HepG2 (cell line): ENCODE measurements around the gene DUSP9. TPM values are rescaled to one million over a fixed set of nuclear protein-coding genes. Genes with fewer than 3 reads are reported as not detected.

Source experiments
- FOXA1 ChIP-seq, 2 experiments: fragments of 450-650 bp in 1 of 2; sonication (generic) in 1 of 2; formaldehyde crosslinking in 1 of 2; IDR thresholded peaks; 2 replicates each; pipeline versions ENCODE4 v1.4.0 to v1.6.1; 2016 to 2020; ENCODE audit warnings: missing genetic modification reagents in 1 of 2
- FOXO1 ChIP-seq: sonication (generic); formaldehyde crosslinking; IDR thresholded peaks from 2 replicates; pipeline ENCODE4 v1.4.0; 2020; ENCODE audit warnings: missing genetic modification reagents
- HNF4G ChIP-seq, 2 experiments: sonication (generic) in 1 of 2; formaldehyde crosslinking in 1 of 2; IDR thresholded peaks; 2 replicates each; pipeline versions ENCODE4 v1.4.0 to v1.6.1; 2011 to 2020; ENCODE audit warnings: borderline replicate concordance in 2 of 2, low read depth in 2 of 2, mild to moderate bottlenecking in 2 of 2, low read length in 1 of 2, missing genetic modification reagents in 1 of 2, moderate library complexity in 1 of 2
- ISL2 ChIP-seq: sonication (generic); formaldehyde crosslinking; IDR thresholded peaks from 2 replicates; pipeline ENCODE4 v1.5.0; 2020; ENCODE audit warnings: missing genetic modification reagents
- LCORL ChIP-seq, 2 experiments: fragments of 450-650 bp in 1 of 2; sonication (generic) in 1 of 2; formaldehyde crosslinking in 1 of 2; IDR thresholded peaks; 2 replicates each; pipeline versions ENCODE4 v1.5.0 to v1.6.1; 2017 to 2020; ENCODE audit warnings: antibody characterized with exemption in 1 of 2, missing genetic modification reagents in 1 of 2
- MAFG ChIP-seq: sonication (generic); formaldehyde crosslinking; IDR thresholded peaks from 2 replicates; pipeline ENCODE4 v1.5.1; 2020; ENCODE audit warnings: mild to moderate bottlenecking, missing genetic modification reagents
- MEIS2 ChIP-seq: sonication (generic); formaldehyde crosslinking; IDR thresholded peaks from 2 replicates; pipeline ENCODE4 v1.9.0; 2021; ENCODE audit warnings: mild to moderate bottlenecking, missing genetic modification reagents
- MIER3 ChIP-seq: IDR thresholded peaks from 2 replicates; pipeline ENCODE4 v1.6.1; 2016; ENCODE audit warnings: missing compliant biosample characterization, borderline replicate concordance
- PHF21A ChIP-seq: sonication (generic); formaldehyde crosslinking; IDR thresholded peaks from 2 replicates; pipeline ENCODE4 v1.5.0; 2020; ENCODE audit warnings: mild to moderate bottlenecking, missing genetic modification reagents
- RCOR2 ChIP-seq: IDR thresholded peaks from 2 replicates; pipeline ENCODE4 v1.6.1; 2016; ENCODE audit warnings: missing biosample characterization, missing genetic modification reagents
- RELA ChIP-seq: sonication (generic); formaldehyde crosslinking; IDR thresholded peaks from 2 replicates; pipeline ENCODE4 v1.4.0; 2020; ENCODE audit warnings: missing genetic modification reagents
- REPIN1 ChIP-seq: sonication (generic); formaldehyde crosslinking; IDR thresholded peaks from 2 replicates; pipeline ENCODE4 v1.8.0; 2022; ENCODE audit warnings: missing genetic modification reagents, low read depth, mild to moderate bottlenecking, borderline replicate concordance
- RNF219 ChIP-seq: sonication (generic); formaldehyde crosslinking; IDR thresholded peaks from 2 replicates; pipeline ENCODE4 v1.5.0; 2020; ENCODE audit warnings: mild to moderate bottlenecking, missing genetic modification reagents
- SNAPC5 ChIP-seq: sonication (generic); formaldehyde crosslinking; IDR thresholded peaks from 2 replicates; pipeline ENCODE4 v1.8.1; 2023; ENCODE audit warnings: mild to moderate bottlenecking, missing genetic modification reagents, borderline replicate concordance
- ZFP37 ChIP-seq: sonication (generic); formaldehyde crosslinking; IDR thresholded peaks from 2 replicates; pipeline ENCODE4 v1.4.0; 2020; ENCODE audit warnings: missing genetic modification reagents, borderline replicate concordance
- ZNF18 ChIP-seq: sonication (generic); formaldehyde crosslinking; IDR thresholded peaks from 2 replicates; pipeline ENCODE4 v1.8.0; 2022; ENCODE audit warnings: mild to moderate bottlenecking, missing genetic modification reagents; ENCODE audit not compliant: insufficient replicate concordance
- ZNF280D ChIP-seq: sonication (generic); formaldehyde crosslinking; IDR thresholded peaks from 2 replicates; pipeline ENCODE4 v1.5.1; 2020; ENCODE audit warnings: mild to moderate bottlenecking, missing genetic modification reagents
- ZNF333 ChIP-seq: sonication (generic); formaldehyde crosslinking; IDR thresholded peaks from 2 replicates; pipeline ENCODE4 v1.4.0; 2020; ENCODE audit warnings: mild to moderate bottlenecking, missing genetic modification reagents, borderline replicate concordance
- ZSCAN22 ChIP-seq: sonication (generic); formaldehyde crosslinking; IDR thresholded peaks from 2 replicates; pipeline ENCODE4 v1.4.0; 2020; ENCODE audit warnings: mild to moderate bottlenecking, missing genetic modification reagents
- polyA plus RNA-seq, 8 experiments: library from polyadenylated mRNA; depleted of rRNA in 3 of 8; stranded (reverse) in 7 of 8; unstranded in 1 of 8; fragments of >200 nt; fragmentation: Illumina TruSeq in 4 of 8; extraction: Trizol in 4 of 8; gene quantifications; 2 replicates each; pipeline versions ENCODE4 v1.2.1 to v1.2.3, GENCODE V29; 2011 to 2016; ENCODE audit warnings: low read depth in 4 of 8, missing spikeins in 1 of 8, mixed read lengths in 1 of 8; ENCODE audit not compliant: insufficient read depth in 1 of 8
- total RNA-seq, 5 experiments: library from RNA; depleted of rRNA; stranded (reverse); fragments of >200 nt; fragmentation: Illumina TruSeq; extraction: Trizol; gene quantifications; 2 replicates each; pipeline ENCODE4 v1.2.3, GENCODE V29; 2016; ENCODE audit warnings: low read depth in 1 of 5

DUSP9 gene
- total and polyA plus RNA-seq, 2 of the 13 experiments (the other 11 are each of a cell fraction or from before 2014, with no cell fraction given): 235 to 435 TPM

- TF ChIP-seq SNAPC5 (CRISPR knock-in tag): 0 out of 2 replicates have a peak, but pooled peaks have one; percentile 28
- no peak for TF ChIP-seq MAFG (CRISPR knock-in tag)
- peak; percentile 72 for TF ChIP-seq PHF21A (CRISPR knock-in tag)
- TF ChIP-seq RNF219 (CRISPR knock-in tag): 0 out of 2 replicates have a peak, but pooled peaks have one; percentile 65
- TF ChIP-seq LCORL (IDR thresholded peaks at IDR 0.05): no peak
- peak; percentile 82; the same call in 1 of the 2 replicates for TF ChIP-seq LCORL (CRISPR knock-in tag; IDR thresholded peaks at IDR 0.05)
- TF ChIP-seq RCOR2: no peak
- TF ChIP-seq REPIN1: peak; percentile 77; the same call in 1 of the 2 replicates
- TF ChIP-seq HNF4G (IDR thresholded peaks at IDR 0.05; ENCODE audit: borderline replicate concordance, low read depth, low read length): no peak
- peak; percentile 36; the same call in 1 of the 2 replicates for TF ChIP-seq HNF4G (CRISPR knock-in tag; IDR thresholded peaks at IDR 0.05; ENCODE audit: borderline replicate concordance, low read depth)
- TF ChIP-seq ZSCAN22 (CRISPR knock-in tag): no peak; the same call in 1 of the 2 replicates
- peak; percentile 80 for TF ChIP-seq ZFP37 (CRISPR knock-in tag)
- TF ChIP-seq RELA (CRISPR knock-in tag): 0 out of 2 replicates have a peak, but pooled peaks have one; percentile 32
- peak; percentile 91 for TF ChIP-seq FOXO1 (CRISPR knock-in tag)
- TF ChIP-seq ZNF280D (CRISPR knock-in tag): peak; percentile 23; the same call in 1 of the 2 replicates
- no peak for TF ChIP-seq ZNF333 (CRISPR knock-in tag)
- TF ChIP-seq MIER3 (CRISPR knock-in tag): peak; percentile 87; the same call in 1 of the 2 replicates
- TF ChIP-seq ZNF18 (CRISPR knock-in tag): no peak
- TF ChIP-seq FOXA1 (IDR thresholded peaks at IDR 0.05): no peak
- peak; percentile 96 for TF ChIP-seq FOXA1 (CRISPR knock-in tag; IDR thresholded peaks at IDR 0.05)
- no peak; the same call in none of the 2 replicates for TF ChIP-seq MEIS2
- peak; percentile 75; the same call in 1 of the 2 replicates for TF ChIP-seq ISL2 (CRISPR knock-in tag)
Observed at GRCh38 chrX:153627675-153628111, 19.3 kb upstream of the DUSP9 start (continued).
